Loucy (cell line): ENCODE measurements around the gene RPS6KA6.

Experiments
- CTCF ChIP-seq: fragments of 200-600 bp; sonication (generic); conservative IDR thresholded peaks from 2 replicates; pipeline ENCODE4 v1.5.1; 2014; ENCODE audit warnings: mild to moderate bottlenecking, antibody characterized with exemption, low read length
- EZH2phosphoT487 ChIP-seq: fragments of 200-600 bp; IDR thresholded peaks from 2 replicates; pipeline ENCODE4 v1.6.1; 2018; ENCODE audit warnings: antibody characterized with exemption, mild to moderate bottlenecking, moderate library complexity, borderline replicate concordance

- no peak for TF ChIP-seq CTCF
- TF ChIP-seq EZH2phosphoT487, result no peak
Observed at GRCh38 chrX:84168095-84168494, 19.9 kb downstream of the RPS6KA6 start.
